Bone marrow (tissue), 2 donors: ENCODE data around the gene CREB5.
"Not testable (repeated sequence)": the region's sequence is repeated elsewhere in the genome, so short reads cannot be mapped to it uniquely, and the experiment has no call there.

Experiments used
- DNase-seq, 2 donors: peaks; one replicate each; lab custom pipeline; 2025; lab: John Stamatoyannopoulos, UW

Gene CREB5

GRCh38 chr7:28784171-28784902 is 372.0 kb downstream of the CREB5 start:
- no peak for DNase-seq

- no peak for DNase-seq
Observed at GRCh38 chr7:28785041-28785995, 373.0 kb downstream of the CREB5 start.

GRCh38 chr7:28786156-28786555 is 373.8 kb downstream of the CREB5 start:
- DNase-seq, result not testable (repeated sequence)

- no peak for DNase-seq
Observed at GRCh38 chr7:28787106-28787505, 374.8 kb downstream of the CREB5 start.

- no peak for DNase-seq
Observed at GRCh38 chr7:28790467-28790866, 378.1 kb downstream of the CREB5 start.

- no peak for DNase-seq
Observed at GRCh38 chr7:28792858-28793257, 380.5 kb downstream of the CREB5 start.

- no peak for DNase-seq
Observed at GRCh38 chr7:28793381-28794085, 381.2 kb downstream of the CREB5 start.

GRCh38 chr7:28798274-28798673 is 386.0 kb downstream of the CREB5 start:
- DNase-seq, result no peak

- no peak for DNase-seq
Observed at GRCh38 chr7:28799619-28800018, 387.3 kb downstream of the CREB5 start.

- DNase-seq, result no peak
Observed at GRCh38 chr7:28800150-28800549, 387.8 kb downstream of the CREB5 start.

- DNase-seq, result no peak
Observed at GRCh38 chr7:28802450-28802849, 390.1 kb downstream of the CREB5 start.

- DNase-seq, result no peak
Observed at GRCh38 chr7:28804157-28804556, 391.8 kb downstream of the CREB5 start.

- no peak for DNase-seq
Observed at GRCh38 chr7:28804990-28805389, 392.7 kb downstream of the CREB5 start.

GRCh38 chr7:28806841-28807240 is 394.5 kb downstream of the CREB5 start:
- no peak for DNase-seq

- DNase-seq, result no peak
Observed at GRCh38 chr7:28807396-28807994, 395.2 kb downstream of the CREB5 start.

- no peak for DNase-seq
Observed at GRCh38 chr7:28808796-28809533, 396.6 kb downstream of the CREB5 start.

- DNase-seq, result no peak
Observed at GRCh38 chr7:28811008-28811407, 398.7 kb downstream of the CREB5 start.

GRCh38 chr7:28811701-28812430 is 399.5 kb downstream of the CREB5 start:
- DNase-seq, result no peak

- DNase-seq, result no peak
Observed at GRCh38 chr7:28812616-28813015, 400.3 kb downstream of the CREB5 start.

GRCh38 chr7:28813243-28813962 is 401.1 kb downstream of the CREB5 start:
- no peak for DNase-seq
